GM13977 (cell line): ENCODE data around the gene PGM1.

Experiments
- DNase-seq: peaks from one replicate; pipeline ENCODE4 v3.0.0; 2012; ENCODE audit warnings: low spot score
- in situ Hi-C: fragments of 300-500 bp; cut with MboI; formaldehyde crosslinking; loops from one replicate; pipeline ENCODE4 v1.12.0; 2022; ENCODE audit warnings: low sequenced_read_pairs, low pct_unique_long_range_greater_than_20kb, mixed read lengths, inconsistent platforms; ENCODE audit not compliant: unreplicated experiment
- TF ChIP-seq, protein P1 (sequence below): IDR thresholded peaks from 2 replicates; pipeline ENCODE4 v1.5.1; 2012; ENCODE audit warnings: mild to moderate bottlenecking, control low read depth; ENCODE audit not compliant: insufficient read depth; ENCODE audit errors: extremely low read depth, missing control alignments

Gene PGM1

DNA sequence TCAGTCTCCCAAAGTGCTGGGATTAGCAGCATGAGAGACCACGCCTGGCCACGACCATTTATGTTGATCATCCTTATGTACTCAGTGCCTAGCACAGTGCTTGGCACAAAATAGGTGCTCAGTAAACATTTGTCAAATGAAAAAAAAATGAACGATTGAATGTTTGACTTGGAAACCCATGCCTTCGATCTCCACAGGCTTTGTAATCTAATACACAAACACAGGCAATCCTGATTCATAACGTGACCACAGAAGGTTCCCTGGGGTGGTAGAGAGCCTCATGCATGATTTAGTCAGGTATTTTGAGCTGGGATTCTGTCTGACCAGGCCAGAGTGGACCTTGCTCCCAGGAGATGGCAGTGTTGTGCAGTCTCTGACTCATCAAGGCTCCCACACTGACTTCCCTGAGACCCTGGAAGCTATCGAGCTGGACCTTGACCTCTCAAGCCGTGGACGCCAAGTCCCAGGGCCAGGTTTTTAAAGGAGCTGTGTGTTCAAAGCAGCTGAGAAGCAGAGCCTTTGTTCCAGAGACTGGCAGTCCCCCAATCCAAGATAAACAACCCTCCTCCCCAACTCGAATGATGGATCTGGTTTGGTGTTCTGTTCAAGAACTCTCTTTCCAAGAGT, 81.1 kb downstream of the PGM1 start:
- peak; percentile 48 for DNase-seq
- in situ Hi-C loops: no loop called here
- TF ChIP-seq, protein P1, sequence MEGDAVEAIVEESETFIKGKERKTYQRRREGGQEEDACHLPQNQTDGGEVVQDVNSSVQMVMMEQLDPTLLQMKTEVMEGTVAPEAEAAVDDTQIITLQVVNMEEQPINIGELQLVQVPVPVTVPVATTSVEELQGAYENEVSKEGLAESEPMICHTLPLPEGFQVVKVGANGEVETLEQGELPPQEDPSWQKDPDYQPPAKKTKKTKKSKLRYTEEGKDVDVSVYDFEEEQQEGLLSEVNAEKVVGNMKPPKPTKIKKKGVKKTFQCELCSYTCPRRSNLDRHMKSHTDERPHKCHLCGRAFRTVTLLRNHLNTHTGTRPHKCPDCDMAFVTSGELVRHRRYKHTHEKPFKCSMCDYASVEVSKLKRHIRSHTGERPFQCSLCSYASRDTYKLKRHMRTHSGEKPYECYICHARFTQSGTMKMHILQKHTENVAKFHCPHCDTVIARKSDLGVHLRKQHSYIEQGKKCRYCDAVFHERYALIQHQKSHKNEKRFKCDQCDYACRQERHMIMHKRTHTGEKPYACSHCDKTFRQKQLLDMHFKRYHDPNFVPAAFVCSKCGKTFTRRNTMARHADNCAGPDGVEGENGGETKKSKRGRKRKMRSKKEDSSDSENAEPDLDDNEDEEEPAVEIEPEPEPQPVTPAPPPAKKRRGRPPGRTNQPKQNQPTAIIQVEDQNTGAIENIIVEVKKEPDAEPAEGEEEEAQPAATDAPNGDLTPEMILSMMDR: peak; percentile 59

DNA sequence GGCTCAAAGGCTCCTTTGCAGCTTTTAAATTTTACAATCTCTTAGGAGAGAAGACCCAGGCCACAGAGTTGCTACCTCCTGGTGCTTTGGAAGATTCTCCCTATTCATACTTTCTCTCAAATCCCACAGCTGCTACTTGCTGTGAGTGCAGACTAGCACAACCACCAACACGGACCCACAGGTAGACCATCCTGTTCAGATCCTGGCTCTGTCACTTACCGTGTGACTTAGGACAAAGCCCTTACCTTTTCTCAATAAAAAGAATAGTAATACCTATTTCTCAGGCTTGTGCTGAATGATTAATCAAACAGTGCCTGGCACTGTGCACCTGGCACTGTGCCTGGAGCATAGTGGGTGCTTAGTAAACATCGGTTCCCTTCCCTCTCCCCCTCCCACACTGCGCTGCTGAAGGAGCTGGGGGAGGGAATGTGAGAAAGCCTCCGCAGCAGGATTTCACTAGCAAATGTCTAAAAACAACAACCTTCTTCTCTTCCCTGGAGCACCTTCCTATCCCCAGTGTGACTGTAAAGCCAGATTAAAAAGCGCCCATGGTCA, 81.7 kb downstream of the PGM1 start:
- DNase-seq: no peak
- TF ChIP-seq, protein P1: no peak
- in situ Hi-C loops: no loop called here

DNA sequence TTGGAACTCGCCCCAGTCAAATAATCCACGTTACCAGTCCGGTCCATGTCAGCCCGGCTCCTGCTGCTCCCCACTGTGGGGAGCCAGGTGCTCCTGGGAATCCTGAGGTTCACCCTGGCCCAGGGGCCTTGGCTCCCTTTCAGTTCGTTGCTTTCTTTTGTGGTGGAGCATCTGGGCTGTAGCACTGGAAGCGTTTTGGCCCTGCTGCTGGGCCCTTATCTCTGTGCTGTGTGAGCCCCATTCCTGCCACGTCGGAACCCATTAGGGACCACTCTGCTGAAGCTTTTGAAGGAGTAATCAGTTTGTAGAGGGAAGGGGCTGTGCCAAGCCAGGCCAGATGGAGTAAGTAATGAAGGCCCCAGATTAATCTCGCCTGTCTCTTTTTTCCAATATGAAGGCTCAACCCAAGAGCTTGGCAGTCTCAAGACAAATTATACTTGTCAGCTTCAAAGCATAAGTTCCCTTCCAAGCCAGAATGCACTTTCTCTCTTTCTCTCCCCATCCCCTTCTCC, 82.3 kb downstream of the PGM1 start:
- TF ChIP-seq, protein P1: no peak
- no peak for DNase-seq
- in situ Hi-C loops: no loop called here

DNA sequence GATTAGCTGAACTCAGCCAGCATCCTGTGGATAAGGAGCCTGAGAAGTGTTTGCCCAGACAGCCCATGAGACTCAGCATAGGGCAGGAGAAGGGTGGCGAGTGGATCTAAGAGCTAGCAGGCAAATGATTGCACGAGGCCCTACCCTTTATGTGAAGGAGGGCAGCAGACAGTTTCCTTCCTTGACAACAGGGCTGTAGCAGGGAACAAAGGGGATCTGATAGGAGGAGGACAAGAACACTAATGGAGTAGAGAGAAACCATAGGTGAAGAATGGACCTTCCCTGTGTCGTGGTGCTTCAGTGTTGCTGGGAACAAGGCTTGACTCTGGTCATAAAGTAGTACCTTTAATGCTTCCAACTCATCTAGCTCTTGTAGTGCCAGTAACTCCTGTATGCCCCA, 84.3 kb downstream of the PGM1 start:
- TF ChIP-seq, protein P1: no peak
- DNase-seq: no peak
- in situ Hi-C loops: no loop called here

DNA sequence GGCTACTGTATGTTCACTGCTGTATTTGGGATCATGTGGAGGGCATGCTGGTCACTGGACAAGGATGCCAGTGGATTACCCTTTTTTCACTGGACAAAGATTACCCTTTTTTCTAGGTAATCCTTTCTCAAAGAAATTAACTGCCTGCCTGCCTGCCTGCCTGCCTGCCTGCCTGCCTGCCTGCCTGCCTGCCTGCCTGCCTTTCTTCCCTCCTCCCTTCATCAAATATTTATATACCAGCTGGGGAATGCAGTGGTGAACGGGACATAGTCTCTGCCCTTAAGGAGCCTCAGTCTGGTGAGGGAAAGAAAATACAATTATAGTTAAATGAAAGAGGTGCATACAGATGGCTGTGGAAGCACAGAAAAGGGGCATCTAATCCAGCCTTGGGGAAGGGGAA, 85.0 kb downstream of the PGM1 start:
- DNase-seq: no peak
- TF ChIP-seq, protein P1: no peak
- in situ Hi-C loops: no loop called here

DNA sequence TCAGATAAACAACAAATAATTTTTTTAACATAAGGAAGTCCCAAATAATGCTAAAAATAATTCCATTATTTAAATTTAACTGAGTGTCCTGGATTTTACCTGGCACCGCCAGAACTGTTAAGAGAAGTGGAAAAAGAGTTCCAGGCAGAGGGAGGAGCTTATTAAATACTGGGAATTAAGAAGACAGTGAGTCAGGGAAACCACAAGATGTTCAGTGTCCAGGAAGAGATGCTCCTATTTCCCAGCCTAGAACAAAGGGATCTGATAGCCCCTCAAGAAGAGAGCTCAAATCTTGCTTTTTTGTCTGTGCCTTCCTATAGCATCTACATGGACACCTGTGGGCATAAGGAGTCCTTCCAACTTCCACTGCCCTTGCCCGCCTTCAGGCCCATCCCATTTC, 85.9 kb downstream of the PGM1 start:
- DNase-seq: no peak
- in situ Hi-C loops: no loop called here
- TF ChIP-seq, protein P1: no peak
